Activated naive CD8-positive, alpha-beta T cell treated with anti-CD3 and anti-CD28 coated beads for 36 hours (primary cell): ENCODE data around the gene TNIP2. TPM values are rescaled to one million over a fixed set of nuclear protein-coding genes. Genes with fewer than 3 reads are reported as not detected.

Source experiments
- DNase-seq: peaks from one replicate; pipeline ENCODE4 v3.0.0; 2021
- H3K27ac Mint-ChIP-seq: one replicate; pipeline ENCODE4 v1.8.0; 2022; ENCODE audit warnings: mild to moderate bottlenecking, moderate library complexity, mixed read lengths
- H3K27me3 Mint-ChIP-seq: one replicate; pipeline ENCODE4 v1.8.0; 2022; ENCODE audit warnings: mild to moderate bottlenecking, mixed read lengths
- H3K36me3 Mint-ChIP-seq: one replicate; pipeline ENCODE4 v1.8.0; 2021; ENCODE audit warnings: mild to moderate bottlenecking, mixed read lengths
- H3K4me1 Mint-ChIP-seq: one replicate; pipeline ENCODE4 v1.8.0; 2021; ENCODE audit warnings: mixed read lengths
- H3K4me3 Mint-ChIP-seq: one replicate; pipeline ENCODE4 v1.8.0; 2022; ENCODE audit warnings: mild to moderate bottlenecking, moderate library complexity, mixed read lengths
- H3K9me3 Mint-ChIP-seq: one replicate; pipeline ENCODE4 v1.8.0; 2022; ENCODE audit warnings: mixed read lengths
- total RNA-seq, 2 experiments: library from RNA; stranded (reverse); gene quantifications; one replicate each; pipeline ENCODE4 v1.2.3, GENCODE V29; 2021

Gene TNIP2
- total RNA-seq, 2 experiments from 2014 or later, result 50.0 to 50.3 TPM

DNA sequence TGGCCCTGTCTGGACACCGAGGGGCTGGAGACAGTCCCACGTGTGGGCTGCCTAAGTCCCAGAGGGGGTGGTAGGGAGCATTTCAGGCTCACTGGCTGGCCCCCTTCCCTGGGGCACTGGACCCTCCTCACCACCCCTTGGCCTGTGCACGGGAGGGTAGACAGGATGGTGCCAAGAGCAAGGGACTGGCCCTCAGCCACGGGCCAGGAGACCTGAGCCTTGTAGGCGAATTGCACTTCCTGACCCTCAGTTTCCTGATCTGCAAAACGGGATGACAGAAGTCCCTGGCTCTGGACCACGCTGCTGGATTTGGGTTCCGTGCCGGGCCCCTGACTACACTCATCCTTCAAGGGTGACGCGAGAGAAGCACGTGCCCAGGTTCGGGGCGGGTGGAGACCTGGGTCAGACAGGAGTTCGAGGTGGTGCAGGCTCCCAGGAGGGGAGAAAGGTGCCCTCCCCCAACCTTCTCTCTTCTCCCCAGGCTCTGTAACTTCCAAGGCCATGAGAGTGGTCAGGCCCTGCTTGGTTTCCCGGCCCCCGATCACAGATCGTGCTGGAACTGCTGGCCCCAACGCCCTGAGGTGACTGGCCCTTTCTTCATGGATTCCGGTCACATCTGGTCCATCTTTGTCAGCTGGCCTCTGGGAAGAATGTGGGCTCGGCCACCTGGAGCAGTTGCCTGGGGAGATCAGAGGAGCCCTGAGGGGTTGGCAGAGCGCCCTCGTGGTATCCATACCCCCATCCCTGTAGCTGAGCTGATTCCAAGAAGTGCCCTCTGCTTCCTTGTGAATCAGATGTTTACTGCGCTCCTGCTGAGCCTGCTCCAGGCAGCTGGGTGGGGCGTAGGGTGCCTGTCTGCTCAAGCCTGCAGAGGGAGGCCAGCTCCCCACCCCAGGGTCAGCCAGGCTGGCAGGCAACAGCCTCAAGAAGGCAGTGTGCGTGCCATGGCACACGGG lies 40.0 kb upstream of the TNIP2 start:
- H3K27me3 Mint-ChIP-seq, result no peaks in the 10 kb centered on the region
- H3K4me1 Mint-ChIP-seq, result peaks cover 58% of the 10 kb centered on the region
- DNase-seq, result no peak
- H3K4me3 Mint-ChIP-seq, result no peak overlapping the region
- H3K27ac Mint-ChIP-seq, result no peak overlapping the region
- H3K9me3 Mint-ChIP-seq, result no peaks in the 10 kb centered on the region
- peaks cover 2% of the 10 kb centered on the region for H3K36me3 Mint-ChIP-seq

DNA sequence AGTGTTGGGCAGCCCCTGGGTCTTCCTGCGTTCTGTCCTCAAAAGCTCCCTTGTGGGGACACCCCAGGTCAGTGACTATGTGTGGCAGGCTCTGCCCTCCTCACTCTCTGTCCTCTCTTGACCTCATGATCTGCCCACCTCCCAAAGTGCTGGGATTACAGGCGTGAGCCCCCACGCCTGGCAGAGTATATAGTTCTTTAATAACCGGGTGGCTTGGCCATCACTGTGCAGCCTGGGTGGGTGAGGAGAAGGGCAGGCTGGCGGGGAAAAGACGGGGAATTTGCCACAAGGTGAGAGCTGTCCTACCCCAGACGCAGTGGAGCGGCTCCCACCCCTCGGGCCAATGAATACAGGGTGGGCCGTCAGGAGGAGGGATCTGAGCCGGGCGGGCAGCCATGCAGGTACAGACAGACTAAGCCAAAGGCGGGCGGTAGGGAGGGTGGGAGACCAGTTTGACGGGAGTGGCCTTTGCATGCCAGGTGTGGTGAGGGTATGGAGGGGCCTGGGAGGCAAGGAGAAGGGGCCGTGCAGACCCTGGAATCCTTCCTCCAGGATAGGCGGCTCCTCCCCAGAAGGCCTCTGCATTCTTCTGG lies 39.3 kb upstream of the TNIP2 start:
- Mint-ChIP-seq H3K9me3 (no peaks in the 10 kb centered on the region), H3K27me3 (no peaks in the 10 kb centered on the region), H3K4me3 (no peak overlapping the region), H3K27ac (no peak overlapping the region), H3K36me3 (peaks cover 2% of the 10 kb centered on the region), H3K4me1 (peaks cover 56% of the 10 kb centered on the region)
- DNase-seq, result no peak

GRCh38 chr4:2794486-2795299 lies 38.6 kb upstream of the TNIP2 start:
- H3K36me3 Mint-ChIP-seq, result peaks cover 2% of the 10 kb centered on the region
- H3K9me3 Mint-ChIP-seq, result no peaks in the 10 kb centered on the region
- H3K27ac Mint-ChIP-seq, result peak overlapping the region; percentile 82
- peak overlapping the region; percentile 89 for H3K4me3 Mint-ChIP-seq
- H3K4me1 Mint-ChIP-seq, result peaks cover 52% of the 10 kb centered on the region
- DNase-seq, result no peak
- H3K27me3 Mint-ChIP-seq, result no peaks in the 10 kb centered on the region

DNA sequence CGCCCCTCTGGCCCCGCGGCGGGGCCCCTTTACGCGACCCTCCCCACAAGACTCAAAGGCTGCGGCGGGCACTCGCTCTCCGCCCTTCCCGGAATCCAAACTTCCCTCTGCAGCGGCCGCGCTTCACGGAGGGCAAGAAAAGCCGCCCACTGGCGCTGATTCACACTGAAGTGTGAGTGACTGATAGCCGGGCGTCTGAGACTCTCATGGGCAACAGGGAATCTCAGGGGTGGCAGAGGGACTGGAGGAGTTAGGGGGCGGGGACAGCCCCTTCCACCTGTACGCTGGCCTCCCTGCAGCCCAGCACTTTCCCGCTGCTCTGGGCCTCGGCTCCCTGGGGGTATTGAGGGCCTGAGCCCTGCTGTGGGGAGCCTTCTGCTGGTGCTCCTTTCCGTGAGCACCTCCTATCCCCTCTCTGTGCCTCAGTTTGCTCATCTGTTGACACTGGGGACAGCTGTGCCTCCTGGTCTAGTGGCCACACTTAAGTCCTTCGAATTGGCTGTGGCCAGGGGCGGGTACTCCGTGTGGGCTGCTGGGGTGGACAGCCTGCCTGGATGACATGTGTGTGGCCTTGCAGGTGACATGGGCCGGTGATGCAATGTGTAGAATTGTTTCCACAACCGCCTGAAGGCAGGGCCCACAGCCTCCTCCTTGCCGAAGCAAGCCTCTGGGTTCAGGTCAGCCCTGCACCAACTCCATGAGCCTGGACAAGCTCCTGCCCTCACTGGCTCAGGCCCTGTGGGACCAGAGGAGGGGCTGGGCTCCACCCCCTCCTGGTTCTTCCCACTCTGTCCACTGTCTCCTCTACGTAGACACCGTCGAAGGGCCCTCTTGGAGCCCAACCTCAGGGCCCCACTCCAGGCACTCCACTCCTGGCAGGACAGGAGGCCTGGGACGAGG lies 37.7 kb upstream of the TNIP2 start:
- H3K36me3 Mint-ChIP-seq, result no peaks in the 10 kb centered on the region
- H3K9me3 Mint-ChIP-seq, result no peaks in the 10 kb centered on the region
- peak overlapping the region; percentile 89 for H3K4me3 Mint-ChIP-seq
- H3K4me1 Mint-ChIP-seq, result peaks cover 52% of the 10 kb centered on the region
- no peaks in the 10 kb centered on the region for H3K27me3 Mint-ChIP-seq
- peak overlapping the region; percentile 82 for H3K27ac Mint-ChIP-seq
- DNase-seq, result peak; percentile 60

- peak; percentile 74 for DNase-seq
- Mint-ChIP-seq H3K36me3 (no peaks in the 10 kb centered on the region), H3K4me3 (peak within 1 kb of the TSS; percentile 89), H3K27ac (peak within 1 kb of the TSS; percentile 82), H3K27me3 (no peaks in the 10 kb centered on the region), H3K9me3 (no peaks in the 10 kb centered on the region), H3K4me1 (peaks cover 47% of the 10 kb centered on the region)
Observed at GRCh38 chr4:2792711-2793585, 36.8 kb upstream of the TNIP2 start, which contains the start of gene SH3BP2. Gene SH3BP2, plus strand, starts transcription at chr4:2793085. Its CDS starts 27,533 bp downstream, at chr4:2820618.

DNA sequence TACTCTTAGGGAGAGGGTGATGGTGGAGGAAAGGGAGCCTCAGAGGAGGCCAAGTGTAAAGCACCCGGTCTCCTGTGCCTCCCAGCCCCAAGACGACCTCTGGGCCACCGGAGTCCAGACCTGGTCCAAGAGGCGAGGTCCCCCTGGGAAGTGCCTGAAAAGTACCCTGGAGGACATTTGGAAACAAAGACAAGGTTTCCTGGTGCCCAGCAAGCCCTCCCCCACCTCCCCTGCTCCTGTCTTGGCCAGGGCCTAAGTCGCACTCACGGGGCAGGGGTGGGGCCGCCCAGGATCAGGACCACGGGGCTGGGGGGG lies 36.2 kb upstream of the TNIP2 start:
- Mint-ChIP-seq H3K4me3 (no peak overlapping the region), H3K27me3 (no peaks in the 10 kb centered on the region), H3K9me3 (no peaks in the 10 kb centered on the region), H3K36me3 (no peaks in the 10 kb centered on the region), H3K4me1 (peaks cover 47% of the 10 kb centered on the region), H3K27ac (no peak overlapping the region)
- no peak for DNase-seq

- Mint-ChIP-seq H3K9me3 (no peaks in the 10 kb centered on the region), H3K4me1 (peaks cover 45% of the 10 kb centered on the region), H3K27me3 (no peaks in the 10 kb centered on the region), H3K4me3 (no peak overlapping the region), H3K36me3 (no peaks in the 10 kb centered on the region), H3K27ac (peak overlapping the region; percentile 31)
- DNase-seq, result no peak
Observed at GRCh38 chr4:2791518-2792395, 35.6 kb upstream of the TNIP2 start.

DNA sequence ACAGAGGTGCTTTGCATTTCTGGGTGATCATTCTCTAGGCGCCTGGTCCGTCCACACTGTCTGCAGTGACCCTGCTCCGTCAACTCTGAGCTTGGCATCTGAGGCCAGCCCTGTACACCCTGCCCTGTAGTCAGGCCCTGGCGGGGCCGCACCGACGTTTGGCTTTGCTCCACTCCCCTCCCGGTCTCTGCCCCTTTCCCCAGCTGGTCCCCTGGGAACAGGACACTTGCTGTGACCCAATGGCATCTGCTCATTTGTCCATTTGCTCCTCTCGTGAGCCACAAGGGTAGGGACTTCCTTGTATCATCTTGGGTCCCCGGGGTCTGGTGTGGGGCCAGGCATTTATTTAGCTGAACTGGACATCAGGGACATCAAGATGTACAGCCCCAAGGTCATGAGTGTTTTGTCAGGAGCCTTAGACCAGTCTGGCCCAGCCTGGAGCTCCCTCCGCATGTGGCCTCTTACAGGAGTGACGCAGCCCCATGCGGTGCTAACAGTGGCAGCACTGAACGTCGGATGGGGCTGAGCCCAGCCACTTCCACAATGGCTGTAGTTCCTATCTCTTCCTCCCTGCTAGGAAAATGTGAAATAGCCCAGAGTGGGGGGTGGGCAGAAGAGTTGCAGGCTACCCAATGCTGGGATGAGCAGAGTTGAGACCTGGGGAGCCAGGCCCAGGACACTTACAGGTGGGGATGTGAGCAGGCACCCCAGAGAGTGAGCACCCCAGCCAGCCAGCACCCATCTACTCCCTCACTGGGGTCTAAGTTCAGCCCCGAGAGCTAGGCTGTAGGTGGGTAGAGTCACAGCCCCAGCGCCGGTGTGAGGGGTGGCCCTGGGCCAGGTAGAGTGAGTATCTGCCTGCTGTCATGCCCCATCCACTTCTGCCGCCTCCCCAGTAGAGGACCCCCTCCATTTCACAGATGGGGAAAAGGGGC lies 34.7 kb upstream of the TNIP2 start:
- H3K9me3 Mint-ChIP-seq, result no peaks in the 10 kb centered on the region
- H3K27ac Mint-ChIP-seq, result no peak overlapping the region
- no peaks in the 10 kb centered on the region for H3K27me3 Mint-ChIP-seq
- no peak for DNase-seq
- H3K36me3 Mint-ChIP-seq, result no peaks in the 10 kb centered on the region
- no peak overlapping the region for H3K4me3 Mint-ChIP-seq
- H3K4me1 Mint-ChIP-seq, result peaks cover 52% of the 10 kb centered on the region

DNA sequence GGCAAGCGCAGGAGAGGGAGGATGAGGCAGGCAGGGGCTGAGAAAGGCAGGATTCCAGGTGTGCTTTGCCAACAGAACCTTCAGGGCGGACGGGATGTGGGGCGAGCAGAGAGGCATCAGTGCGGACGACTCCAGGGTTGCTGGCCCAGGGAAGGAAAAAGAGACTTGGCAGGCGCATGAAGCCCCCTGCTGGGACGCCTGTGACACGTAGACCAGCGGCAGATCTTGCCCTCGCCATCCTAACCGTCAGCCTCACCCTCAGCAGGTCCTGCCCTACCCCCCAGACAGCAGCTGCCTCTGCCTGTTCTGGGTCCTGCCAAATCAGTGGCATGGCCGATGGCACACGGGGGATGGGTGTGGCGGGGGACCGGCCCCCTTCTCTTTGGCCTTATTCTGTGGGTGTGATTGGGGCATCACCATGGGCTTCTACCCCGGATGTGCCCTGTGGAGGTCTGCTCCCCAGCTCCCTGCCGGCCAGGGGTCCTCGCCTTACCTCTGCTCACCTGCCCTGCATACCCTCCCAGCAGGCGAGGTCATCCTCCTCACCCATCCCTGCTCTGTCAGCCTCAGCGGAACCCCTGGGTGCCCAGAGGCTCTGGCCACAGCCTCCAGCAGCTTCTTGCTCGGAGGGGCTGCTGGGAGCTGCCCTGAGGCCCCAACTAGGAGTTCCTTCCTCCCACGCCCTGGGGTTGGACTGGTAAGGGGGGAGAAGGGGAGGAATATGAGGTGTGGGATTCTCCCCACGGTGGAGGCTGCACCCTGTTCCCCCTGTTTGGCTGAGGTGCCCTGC lies 33.9 kb upstream of the TNIP2 start:
- Mint-ChIP-seq H3K4me3 (no peak overlapping the region), H3K9me3 (no peaks in the 10 kb centered on the region), H3K4me1 (peaks cover 47% of the 10 kb centered on the region), H3K27me3 (no peaks in the 10 kb centered on the region), H3K27ac (peak overlapping the region; percentile 3), H3K36me3 (peaks cover 2% of the 10 kb centered on the region)
- no peak for DNase-seq

GRCh38 chr4:2789351-2789750 lies 33.2 kb upstream of the TNIP2 start:
- Mint-ChIP-seq H3K27me3 (no peaks in the 10 kb centered on the region), H3K36me3 (peaks cover 4% of the 10 kb centered on the region), H3K4me1 (peaks cover 43% of the 10 kb centered on the region), H3K27ac (peak overlapping the region; percentile 3), H3K4me3 (no peak overlapping the region), H3K9me3 (no peaks in the 10 kb centered on the region)
- no peak for DNase-seq

- H3K27ac Mint-ChIP-seq, result peak overlapping the region; percentile 97
- H3K9me3 Mint-ChIP-seq, result peaks cover 6% of the 10 kb centered on the region
- H3K4me3 Mint-ChIP-seq, result no peak overlapping the region
- no peak for DNase-seq
- no peaks in the 10 kb centered on the region for H3K27me3 Mint-ChIP-seq
- peaks cover 43% of the 10 kb centered on the region for H3K4me1 Mint-ChIP-seq
- H3K36me3 Mint-ChIP-seq, result peaks cover 10% of the 10 kb centered on the region
Observed at GRCh38 chr4:2788532-2789103, 32.5 kb upstream of the TNIP2 start.
